ENCODE measurements around the gene ATP1B3.

Gene ATP1B3

GRCh38 chr3:141849056-141849815 is 27.2 kb upstream of the ATP1B3 start:
- no peak for TF ChIP-seq CTCF (conservative IDR thresholded peaks at IDR 0.05; ENCODE audit: low read depth)
- no peak overlapping the region for H3K27ac ChIP-seq
- ChIA-PET CTCF (interaction anchor here (0.7 kb wide), 1 partner anchor 126 kb away, joined by 6 read pairs; no protein-coding TSS in a partner anchor), POLR2A (ENCODE audit: low non-redundant PET) (interaction anchor here (0.5 kb wide), 1 partner anchor 18 kb away, joined by 4 read pairs; no protein-coding TSS in a partner anchor)
- no peak for DNase-seq (ENCODE audit: low spot score)

GRCh38 chr3:141851411-141851810 is 25.0 kb upstream of the ATP1B3 start:
- POLR2A ChIA-PET (ENCODE audit: low non-redundant PET), result no interaction called here
- CTCF ChIA-PET, result interaction anchor here (1.0 kb wide), 1 partner anchor 24 kb away, joined by 6 read pairs; no protein-coding TSS in a partner anchor
- no peak for TF ChIP-seq CTCF (conservative IDR thresholded peaks at IDR 0.05; ENCODE audit: low read depth)
- DNase-seq (ENCODE audit: low spot score), result no peak
- H3K27ac ChIP-seq, result no peak overlapping the region

- ChIA-PET CTCF (interaction anchor here (0.6 to 0.7 kb wide), 2 partner anchors 16 to 21 kb away, joined by 3 read pairs; no protein-coding TSS in a partner anchor), POLR2A (ENCODE audit: low non-redundant PET) (no interaction called here)
- DNase-seq (ENCODE audit: low spot score), result no peak
- H3K27ac ChIP-seq, result peak overlapping the region; percentile 54
- no peak for TF ChIP-seq CTCF (conservative IDR thresholded peaks at IDR 0.05; ENCODE audit: low read depth)
Observed at GRCh38 chr3:141853081-141853601, 23.3 kb upstream of the ATP1B3 start.

- no peak for DNase-seq (ENCODE audit: low spot score)
- TF ChIP-seq CTCF (conservative IDR thresholded peaks at IDR 0.05; ENCODE audit: low read depth), result no peak
- ChIA-PET CTCF (interaction anchor here (0.6 to 0.7 kb wide), 3 partner anchors 15 to 20 kb away, joined by 3 to 4 read pairs (median 3); no protein-coding TSS in a partner anchor), POLR2A (ENCODE audit: low non-redundant PET) (no interaction called here)
- H3K27ac ChIP-seq, result peak overlapping the region; percentile 26; the same call in 1 of the 2 replicates
Observed at GRCh38 chr3:141853629-141854168, 22.7 kb upstream of the ATP1B3 start.

- ChIA-PET CTCF (no interaction called here), POLR2A (ENCODE audit: low non-redundant PET) (no interaction called here)
- no peak overlapping the region for H3K27ac ChIP-seq
- TF ChIP-seq CTCF (conservative IDR thresholded peaks at IDR 0.05; ENCODE audit: low read depth), result no peak
- no peak for DNase-seq (ENCODE audit: low spot score)
Observed at GRCh38 chr3:141854599-141854998, 21.8 kb upstream of the ATP1B3 start.

- TF ChIP-seq CTCF (conservative IDR thresholded peaks at IDR 0.05; ENCODE audit: low read depth), result no peak
- no peak overlapping the region for H3K27ac ChIP-seq
- POLR2A ChIA-PET (ENCODE audit: low non-redundant PET), result no interaction called here
- DNase-seq (ENCODE audit: low spot score), result no peak
- CTCF ChIA-PET, result interaction anchor here (0.7 to 0.8 kb wide), 2 partner anchors 13 to 27 kb away, joined by 3 to 4 read pairs; no protein-coding TSS in a partner anchor
Observed at GRCh38 chr3:141858312-141858711, 18.1 kb upstream of the ATP1B3 start.

All from RWPE1 (cell line).